Left lung (tissue), 10 donors: Measurements from ENCODE around the gene RPS6KB2. TPM values are rescaled to one million over a fixed set of nuclear protein-coding genes. Genes with fewer than 3 reads are reported as not detected.
"Not testable (repeated sequence)": the region's sequence is repeated elsewhere in the genome, so short reads cannot be mapped to it uniquely, and the experiment has no call there.

Source experiments
- ATAC-seq: fragments of 200-7000 bp; cut with Tn5 transposase; one replicate; pipeline ENCODE4 v1.9.1; 2020; ENCODE audit warnings: moderate library complexity
- DNase-seq, 4 donors: peaks; one replicate each; pipeline ENCODE4 v3.0.0-alpha.2; 2013 to 2020
- H3K27ac ChIP-seq, 2 donors: fragments of 200-600 bp; sonication (generic) in 1 of 2; one replicate each; pipeline versions ENCODE4 v1.5.0 to v1.8.0; 2020 to 2021
- H3K27me3 ChIP-seq, 2 donors: fragments of 200-600 bp; sonication (generic) in 1 of 2; one replicate each; pipeline versions ENCODE4 v1.5.0 to v1.8.0; 2020 to 2021
- H3K36me3 ChIP-seq, 2 donors: fragments of 200-600 bp; sonication (generic) in 1 of 2; one replicate each; pipeline versions ENCODE4 v1.5.0 to v1.8.0; 2020 to 2021
- H3K4me1 ChIP-seq, 2 donors: fragments of 200-600 bp; one replicate each; pipeline ENCODE4 v1.8.0; 2021
- H3K4me3 ChIP-seq, 2 donors: fragments of 200-600 bp; sonication (generic) in 1 of 2; one replicate each; pipeline versions ENCODE4 v1.5.0 to v1.8.0; 2020 to 2021; ENCODE audit warnings: mild to moderate bottlenecking in 1 of 2
- H3K9me3 ChIP-seq, 2 donors: fragments of 200-600 bp; sonication (generic) in 1 of 2; one replicate each; pipeline versions ENCODE4 v1.5.0 to v1.8.0; 2020 to 2021
- CTCF ChIP-seq, 2 donors: fragments of 200-600 bp; sonication (generic) in 1 of 2; IDR thresholded peaks; one replicate each; pipeline versions ENCODE4 v1.5.0 to v1.8.0; 2021; ENCODE audit warnings: antibody characterized with exemption in 2 of 2
- intact Hi-C, 2 donors: fragments of 100-400 bp; cut with DNase I; formaldehyde crosslinking; loops; one replicate each; pipeline versions ENCODE4 v1.11.2 to v1.14.2; 2022
- polyA plus RNA-seq, 6 donors: library from polyadenylated mRNA; unstranded; fragments of 120-200 nt; gene quantifications; one replicate each; pipeline ENCODE4 v1.2.1, GENCODE V29; 2013; ENCODE audit not compliant: insufficient read length in 6 of 6
- total RNA-seq, 2 donors: library from RNA; stranded (reverse); fragmentation: NEBNext Ultra II Directional; extraction: Animal tissue kit (Norgen Biotek cat#: 25700); gene quantifications; one replicate each; pipeline ENCODE4 v1.2.1, GENCODE V29; 2021
- donor health status: DM: no; HTN: yes; CAD: no.
- donor health status: DM: no; HTN: no; CAD: no.

Gene RPS6KB2
- total and polyA plus RNA-seq, 8 donors, result 37.7 to 47.0 (median 42.0) TPM

DNA sequence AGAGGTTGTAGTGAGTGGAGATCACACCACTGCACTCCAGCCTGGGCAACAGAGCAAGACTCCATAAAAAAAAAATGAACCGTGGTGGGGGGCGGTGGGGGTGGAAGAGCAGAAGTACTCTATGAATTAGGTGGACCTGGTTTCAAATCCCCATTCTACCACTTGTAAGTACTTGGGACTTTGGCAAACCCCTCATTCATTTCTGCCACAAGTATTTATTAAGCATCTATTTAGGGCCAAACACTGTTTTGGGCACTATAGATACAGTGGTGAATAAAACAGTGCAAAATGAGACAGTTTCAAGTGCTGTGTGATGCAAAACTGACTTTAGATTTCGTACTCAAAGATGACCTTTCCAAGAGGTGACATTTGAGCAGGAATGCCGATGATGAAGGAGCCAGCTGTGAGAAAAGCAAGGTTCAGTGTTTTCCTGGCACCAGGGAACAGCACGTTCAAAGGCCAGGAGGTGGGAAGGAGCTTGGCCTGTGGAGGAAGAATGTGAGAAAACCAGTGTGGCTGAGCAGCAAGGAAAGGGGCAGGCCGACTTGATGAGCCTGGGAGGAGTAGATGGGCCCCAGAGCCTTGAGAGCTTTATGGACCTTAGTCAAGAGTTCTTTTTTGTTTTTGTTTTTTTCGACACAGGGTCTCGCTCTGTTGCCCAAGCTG, 42.2 kb downstream of the RPS6KB2 start:
- H3K36me3 ChIP-seq, result no peaks in the 10 kb centered on the region
- H3K4me3 ChIP-seq, result no peak overlapping the region
- ATAC-seq (no peak), DNase-seq (no peak)
- H3K27ac ChIP-seq, result no peak overlapping the region
- TF ChIP-seq CTCF (IDR thresholded peaks at IDR 0.05), result no peak
- H3K9me3 ChIP-seq, result no peaks in the 10 kb centered on the region
- intact Hi-C loops, result no loop called here
- no peaks in the 10 kb centered on the region for H3K27me3 ChIP-seq
- peaks cover 13 to 34% of the 10 kb centered on the region in 2 donors for H3K4me1 ChIP-seq

GRCh38 chr11:67472882-67473281, 44.6 kb downstream of the RPS6KB2 start:
- H3K27ac ChIP-seq, result no peak overlapping the region
- peaks cover 8 to 14% of the 10 kb centered on the region in 2 donors for H3K4me1 ChIP-seq
- TF ChIP-seq CTCF (IDR thresholded peaks at IDR 0.05), result no peak
- DNase-seq, result no peak
- H3K36me3 ChIP-seq, result no peaks in the 10 kb centered on the region
- H3K27me3 ChIP-seq, result no peaks in the 10 kb centered on the region
- no peak for ATAC-seq
- H3K9me3 ChIP-seq, result no peaks in the 10 kb centered on the region
- no peak overlapping the region for H3K4me3 ChIP-seq
- intact Hi-C loops, result no loop called here

DNA sequence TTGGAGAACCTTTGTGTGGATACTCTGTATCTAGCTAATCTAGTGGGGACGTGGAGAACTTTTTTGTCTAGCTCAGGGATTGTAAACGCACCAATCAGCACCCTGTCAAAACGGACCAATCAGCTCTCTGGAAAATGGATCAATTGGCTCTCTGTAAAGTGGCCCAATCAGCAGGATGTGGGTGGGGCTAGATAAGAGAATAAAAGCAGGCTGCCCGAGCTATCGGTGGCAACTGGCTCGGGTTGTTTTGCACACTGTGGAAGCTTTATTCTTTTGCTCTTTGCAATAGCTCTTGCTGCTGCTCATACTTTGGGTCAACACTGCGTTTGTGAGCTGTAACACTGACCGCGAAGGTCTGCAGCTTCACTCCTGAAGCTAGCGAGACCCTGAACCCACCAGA, 48.4 kb downstream of the RPS6KB2 start:
- H3K27me3 ChIP-seq, intact Hi-C loops, H3K9me3 ChIP-seq, DNase-seq, ATAC-seq, H3K36me3 ChIP-seq, H3K4me3 ChIP-seq, H3K27ac ChIP-seq, H3K4me1 ChIP-seq: not testable (repeated sequence)

DNA sequence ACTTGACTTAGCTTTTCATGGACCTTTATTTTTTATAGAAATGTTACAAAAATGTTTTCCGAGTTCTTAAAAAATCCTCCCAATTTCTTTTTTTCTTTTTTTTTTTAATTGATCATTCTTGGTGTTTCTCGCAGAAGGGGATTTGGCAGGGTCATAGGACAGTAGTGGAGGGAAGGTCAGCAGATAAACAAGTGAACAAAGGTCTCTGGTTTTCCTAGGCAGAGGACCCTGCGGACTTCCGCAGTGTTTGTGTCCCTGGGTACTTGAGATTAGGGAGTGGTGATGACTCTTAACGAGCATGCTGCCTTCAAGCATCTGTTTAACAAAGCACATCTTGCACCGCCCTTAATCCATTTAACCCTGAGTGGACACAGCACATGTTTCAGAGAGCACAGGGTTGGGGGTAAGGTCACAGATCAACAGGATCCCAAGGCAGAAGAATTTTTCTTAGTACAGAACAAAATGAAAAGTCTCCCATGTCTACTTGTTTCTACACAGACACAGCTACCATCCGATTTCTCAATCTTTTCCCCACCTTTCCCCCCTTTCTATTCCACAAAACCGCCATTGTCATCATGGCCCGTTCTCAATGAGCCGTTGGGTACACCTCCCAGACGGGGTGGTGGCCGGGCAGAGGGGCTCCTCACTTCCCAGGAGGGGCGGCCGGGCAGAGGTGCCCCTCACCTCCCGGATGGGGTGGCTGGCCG, 49.2 kb downstream of the RPS6KB2 start:
- ATAC-seq, result not testable (repeated sequence)

DNA sequence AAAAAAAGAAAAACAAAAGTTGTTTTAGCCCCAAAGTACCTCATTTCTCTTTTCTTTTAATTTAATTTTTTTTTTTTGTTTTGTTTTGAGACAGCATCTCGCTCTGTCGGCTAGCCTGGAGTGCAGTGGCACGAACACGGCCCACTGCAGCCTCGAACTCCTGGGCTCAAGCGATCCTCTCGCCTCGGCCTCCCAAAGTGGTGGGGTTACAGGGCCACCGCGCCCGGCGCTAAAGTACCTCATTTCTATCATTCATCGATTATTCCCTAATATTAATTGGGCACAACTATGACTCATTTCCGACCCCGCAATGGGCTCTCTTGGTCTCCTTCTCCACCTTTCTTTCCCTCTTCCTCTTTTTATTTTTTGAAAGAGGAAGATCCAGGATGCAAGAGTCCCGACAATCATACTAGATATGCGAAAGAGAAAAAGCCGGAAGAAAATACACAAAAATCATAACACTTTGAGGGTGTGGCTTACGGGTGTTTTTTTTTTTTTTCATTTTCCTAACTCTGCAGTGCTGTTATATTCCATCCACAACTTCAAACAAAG, 54.1 kb downstream of the RPS6KB2 start:
- ATAC-seq (peak; percentile 38), DNase-seq (peak in 1 of 4 donors; percentile 80)
- Histone ChIP-seq H3K27ac (peak overlapping the region; percentile 86 to 91), H3K4me1 (peaks cover 18 to 47% of the 10 kb centered on the region in 2 donors), H3K4me3 (peak overlapping the region; percentile 45 to 57), H3K27me3 (no peaks in the 10 kb centered on the region), H3K9me3 (no peaks in the 10 kb centered on the region), H3K36me3 (peaks cover 0 to 8% of the 10 kb centered on the region in 2 donors)
- intact Hi-C loops, result no loop called here
- TF ChIP-seq CTCF (IDR thresholded peaks at IDR 0.05), result no peak

More for the DNA sequence above, 49.2 kb downstream of the RPS6KB2 start:
- H3K9me3 ChIP-seq, H3K4me3 ChIP-seq, H3K4me1 ChIP-seq, H3K27ac ChIP-seq, intact Hi-C loops, DNase-seq, H3K27me3 ChIP-seq, H3K36me3 ChIP-seq: not testable (repeated sequence)
